H9 (cell line): ENCODE results near the gene CASD1. TPM values are rescaled to one million over a fixed set of nuclear protein-coding genes. Genes with fewer than 3 reads are reported as not detected.

Experiments
- DNase-seq: peaks from one replicate; pipeline ENCODE4 v3.0.0-alpha.2; 2017
- H2AFZ ChIP-seq: one replicate; pipeline ENCODE4 v1.6.1; 2013; ENCODE audit warnings: mild to moderate bottlenecking, low read length, control low read depth, moderate library complexity
- H2AK5ac ChIP-seq: 2 replicates; pipeline ENCODE4 v1.6.1; 2013; ENCODE audit warnings: low read length, control low read depth, mixed read lengths; ENCODE audit not compliant: insufficient read length
- H2BK120ac ChIP-seq: one replicate; pipeline ENCODE4 v1.6.1; 2013; ENCODE audit warnings: low read depth, mild to moderate bottlenecking, low read length, control low read depth, inconsistent platforms; ENCODE audit not compliant: poor library complexity, severe bottlenecking
- H2BK12ac ChIP-seq: 2 replicates; pipeline ENCODE4 v1.6.1; 2013; ENCODE audit warnings: low read length, control low read depth, mixed read lengths, low read depth; ENCODE audit not compliant: insufficient read length
- H2BK15ac ChIP-seq: 2 replicates; pipeline ENCODE4 v1.6.1; 2013; ENCODE audit warnings: low read depth, low read length, control low read depth
- H2BK20ac ChIP-seq: one replicate; pipeline ENCODE4 v1.6.1; 2013; ENCODE audit warnings: low read depth, mild to moderate bottlenecking, low read length, control low read depth, inconsistent platforms; ENCODE audit not compliant: poor library complexity, severe bottlenecking
- H2BK5ac ChIP-seq: 2 replicates; pipeline ENCODE4 v1.6.1; 2013; ENCODE audit warnings: low read length, control low read depth, mixed read lengths; ENCODE audit not compliant: insufficient read length
- H3K14ac ChIP-seq: 2 replicates; pipeline ENCODE4 v1.6.1; 2013; ENCODE audit warnings: low read length, control low read depth; ENCODE audit not compliant: insufficient read depth
- H3K18ac ChIP-seq: 2 replicates; pipeline ENCODE4 v1.6.1; 2013; ENCODE audit warnings: low read depth, mild to moderate bottlenecking, mixed read lengths, low read length, control low read depth; ENCODE audit not compliant: insufficient read length
- H3K23ac ChIP-seq: 2 replicates; pipeline ENCODE4 v1.6.1; 2013; ENCODE audit warnings: low read length, control low read depth, mixed read lengths, low read depth; ENCODE audit not compliant: insufficient read length
- H3K23me2 ChIP-seq: 2 replicates; pipeline ENCODE4 v1.6.1; 2013; ENCODE audit warnings: low read depth, mild to moderate bottlenecking, mixed read lengths, low read length, control low read depth; ENCODE audit not compliant: insufficient read length, poor library complexity, severe bottlenecking
- H3K27ac ChIP-seq: 2 replicates; pipeline ENCODE4 v1.5.1; 2013; ENCODE audit warnings: low read length, control low read depth, mixed read lengths, low read depth; ENCODE audit not compliant: insufficient read length
- H3K27me3 ChIP-seq: 2 replicates; pipeline ENCODE4 v1.6.1; 2013; ENCODE audit warnings: low read length, control low read depth, inconsistent platforms; ENCODE audit not compliant: insufficient read depth
- H3K4ac ChIP-seq: 2 replicates; pipeline ENCODE4 v1.6.1; 2013; ENCODE audit warnings: low read depth, mild to moderate bottlenecking, control low read depth, inconsistent platforms, low read length, moderate library complexity
- H3K4me1 ChIP-seq: 2 replicates; pipeline ENCODE4 v1.6.1; 2013; ENCODE audit warnings: low read length, control low read depth, inconsistent platforms; ENCODE audit not compliant: insufficient read depth
- H3K4me2 ChIP-seq: 2 replicates; pipeline ENCODE4 v1.6.1; 2013; ENCODE audit warnings: low read length, control low read depth, mixed read lengths; ENCODE audit not compliant: insufficient read length, insufficient read depth
- H3K56ac ChIP-seq: 2 replicates; pipeline ENCODE4 v1.6.1; 2013; ENCODE audit warnings: low read depth, mild to moderate bottlenecking, mixed read lengths, low read length, control low read depth; ENCODE audit not compliant: insufficient read length
- H3K79me1 ChIP-seq: 2 replicates; pipeline ENCODE4 v1.6.1; 2013; ENCODE audit warnings: low read depth, mild to moderate bottlenecking, moderate library complexity, low read length, control low read depth, inconsistent platforms; ENCODE audit not compliant: insufficient read depth, poor library complexity, severe bottlenecking
- H3K79me2 ChIP-seq: 2 replicates; pipeline ENCODE4 v1.6.1; 2013; ENCODE audit warnings: low read length, control low read depth, inconsistent platforms; ENCODE audit not compliant: insufficient read depth
- H3K9ac ChIP-seq: 2 replicates; pipeline ENCODE4 v1.6.1; 2013; ENCODE audit warnings: low read length, control low read depth, mixed read lengths; ENCODE audit not compliant: insufficient read length; ENCODE audit errors: extremely low read depth
- H3K9me3 ChIP-seq: one replicate; pipeline ENCODE4 v1.6.1; 2013; ENCODE audit warnings: low read depth, low read length, inconsistent platforms; ENCODE audit not compliant: control insufficient read depth
- H3T11ph ChIP-seq: one replicate; pipeline ENCODE4 v1.6.1; 2013; ENCODE audit warnings: mild to moderate bottlenecking, low read length, control low read depth, inconsistent platforms
- H4K20me1 ChIP-seq: one replicate; pipeline ENCODE4 v1.6.1; 2013; ENCODE audit not compliant: control insufficient read depth, insufficient read length, insufficient read depth
- H4K5ac ChIP-seq: 2 replicates; pipeline ENCODE4 v1.6.1; 2013; ENCODE audit warnings: low read depth, mild to moderate bottlenecking, mixed read lengths, low read length, control low read depth; ENCODE audit not compliant: insufficient read length
- H4K8ac ChIP-seq: replicated peaks from 2 replicates; pipeline ENCODE4 v1.6.1; 2013; ENCODE audit warnings: low read length, control low read depth, mixed read lengths, low read depth; ENCODE audit not compliant: insufficient read length
- H4K91ac ChIP-seq: 2 replicates; pipeline ENCODE4 v1.6.1; 2013; ENCODE audit warnings: low read depth, mild to moderate bottlenecking, moderate library complexity, mixed read lengths, low read length, control low read depth; ENCODE audit not compliant: insufficient read length
- H3K27ac Mint-ChIP-seq, 3 experiments: 2 replicates in 2 of 3; 3 replicates in 1 of 3; pipeline ENCODE4 v1.8.0; 2020 to 2021; ENCODE audit warnings: mixed read lengths in 3 of 3, mild to moderate bottlenecking in 1 of 3, moderate library complexity in 1 of 3
- H3K27me3 Mint-ChIP-seq: 2 replicates; pipeline ENCODE4 v1.8.0; 2021; ENCODE audit warnings: low read depth, mild to moderate bottlenecking, moderate library complexity, mixed read lengths
- H3K36me3 Mint-ChIP-seq, 3 experiments: 2 replicates in 2 of 3; 3 replicates in 1 of 3; pipeline ENCODE4 v1.8.0; 2020 to 2021; ENCODE audit warnings: low read depth in 3 of 3, mixed read lengths in 3 of 3; ENCODE audit not compliant: insufficient read depth in 1 of 3
- H3K4me1 Mint-ChIP-seq, 2 experiments: 2 replicates each; pipeline ENCODE4 v1.8.0; 2020; ENCODE audit warnings: mixed read lengths in 2 of 2
- H3K4me3 Mint-ChIP-seq, 2 experiments: 2 replicates in 1 of 2; 3 replicates in 1 of 2; pipeline ENCODE4 v1.8.0; 2020 to 2021; ENCODE audit warnings: mild to moderate bottlenecking in 2 of 2, mixed read lengths in 2 of 2, moderate library complexity in 1 of 2
- H3K9me3 Mint-ChIP-seq, 2 experiments: 2 replicates in 1 of 2; 3 replicates in 1 of 2; pipeline ENCODE4 v1.8.0; 2020; ENCODE audit warnings: mild to moderate bottlenecking in 2 of 2, mixed read lengths in 2 of 2, moderate library complexity in 1 of 2
- CTCF ChIP-seq: fragments of 200-600 bp; sonication (generic); conservative IDR thresholded peaks from 3 replicates; pipeline ENCODE4 v1.8.0; 2021; ENCODE audit warnings: antibody characterized with exemption, mild to moderate bottlenecking
- WGBS: extraction: QIAGEN DNeasy Blood & Tissue Kit; methylation state at CpG from one replicate; pipeline ENCODE4 v1.1.7; 2013; ENCODE audit warnings: missing lambda C conversion rate, low lambda C conversion rate, mixed read lengths; ENCODE audit not compliant: insufficient read length; ENCODE audit errors: extremely low coverage; 5-methylcytosine and 5-hydroxymethylcytosine counted together
- total RNA-seq: library from RNA; stranded (reverse); gene quantifications from 2 replicates; pipeline ENCODE4 v1.2.1, GENCODE V29; 2021

CASD1 gene
- total RNA-seq, 1 experiment from 2014 or later, result 21.6 TPM

- Histone ChIP-seq H3K27me3 (no peaks in the 10 kb centered on the region), H3K27ac (no peak overlapping the region), H2BK20ac (no peak overlapping the region), H2BK120ac (no peak overlapping the region), H3K4me2 (no peak overlapping the region), H2AFZ (no peak overlapping the region), H3K79me1 (no peaks in the 10 kb centered on the region), H2BK15ac (no peak overlapping the region), H2BK12ac (no peak overlapping the region), H3K4ac (no peak overlapping the region), H4K20me1 (no peaks in the 10 kb centered on the region), H3K9ac (no peak overlapping the region), H3K4me1 (no peaks in the 10 kb centered on the region), H3K14ac (no peak overlapping the region), H3K79me2 (no peaks in the 10 kb centered on the region), H4K91ac (no peak overlapping the region), H3K18ac (no peak overlapping the region), H4K5ac (no peak overlapping the region), H3K9me3 (no peaks in the 10 kb centered on the region), H3T11ph (no peak overlapping the region), H2AK5ac (no peak overlapping the region), H2BK5ac (no peak overlapping the region), H3K56ac (no peak overlapping the region), H3K23ac (no peak overlapping the region), H3K23me2 (no peaks in the 10 kb centered on the region), H4K8ac (no peak overlapping the region)
- Mint-ChIP-seq H3K9me3 (no peaks in the 10 kb centered on the region), H3K36me3 (peaks cover 0 to 27% (median 20%) of the 10 kb centered on the region in 3 experiments; a peak in 5 of 7 replicates), H3K27ac (no peak overlapping the region), H3K27me3 (no peaks in the 10 kb centered on the region), H3K4me1 (no peaks in the 10 kb centered on the region), H3K4me3 (no peak overlapping the region)
- no peak for TF ChIP-seq CTCF
- DNase-seq, result no peak
- no CpG with 5 or more reads among the region's 3 CpGs for WGBS
These were observed 20.5 kb downstream of the CASD1 start for GRCh38 chr7:94530109-94530508.
